Immature natural killer cell (primary cell): ENCODE data around the gene CDC25A. TPM values are rescaled to one million over a fixed set of nuclear protein-coding genes. Genes with fewer than 3 reads are reported as not detected.

Source experiments
- DNase-seq, 3 donors: peaks; one replicate each; pipeline ENCODE4 v3.0.0; 2022; ENCODE audit warnings: mixed read lengths in 1 of 3
- H3K27ac Mint-ChIP-seq, 6 donors: one replicate each; pipeline ENCODE4 v1.8.0; 2020; ENCODE audit warnings: mixed read lengths in 6 of 6, mild to moderate bottlenecking in 5 of 6, inconsistent platforms in 4 of 6, moderate library complexity in 3 of 6
- H3K27me3 Mint-ChIP-seq, 3 donors: one replicate each; pipeline ENCODE4 v1.8.0; 2020 to 2021; ENCODE audit warnings: low read depth in 3 of 3, mild to moderate bottlenecking in 3 of 3, mixed read lengths in 3 of 3, moderate library complexity in 3 of 3, inconsistent platforms in 1 of 3
- H3K36me3 Mint-ChIP-seq, 3 donors: one replicate each; pipeline ENCODE4 v1.8.0; 2020; ENCODE audit warnings: mixed read lengths in 3 of 3, inconsistent platforms in 2 of 3, mild to moderate bottlenecking in 2 of 3
- H3K4me1 Mint-ChIP-seq, 2 donors: one replicate each; pipeline ENCODE4 v1.8.0; 2020; ENCODE audit warnings: inconsistent platforms in 2 of 2, mild to moderate bottlenecking in 2 of 2, mixed read lengths in 2 of 2, moderate library complexity in 1 of 2
- H3K4me3 Mint-ChIP-seq, 5 donors: one replicate each; pipeline ENCODE4 v1.8.0; 2020; ENCODE audit warnings: mild to moderate bottlenecking in 5 of 5, mixed read lengths in 5 of 5, inconsistent platforms in 3 of 5, moderate library complexity in 3 of 5
- H3K9me3 Mint-ChIP-seq, 6 donors: one replicate each; pipeline ENCODE4 v1.8.0; 2020; ENCODE audit warnings: mild to moderate bottlenecking in 6 of 6, mixed read lengths in 6 of 6, inconsistent platforms in 4 of 6, moderate library complexity in 3 of 6
- polyA plus RNA-seq, 3 donors: library from polyadenylated mRNA; unstranded; fragments of 300-500 nt; fragmentation: Illumina TruSeq; gene quantifications; one replicate each; pipeline ENCODE4 v1.2.3, GENCODE V29; 2021

The CDC25A gene
- polyA plus RNA-seq: under 1 TPM in 2 of 3 donors, not detected in 1; 0.16 to 0.20 TPM

DNA sequence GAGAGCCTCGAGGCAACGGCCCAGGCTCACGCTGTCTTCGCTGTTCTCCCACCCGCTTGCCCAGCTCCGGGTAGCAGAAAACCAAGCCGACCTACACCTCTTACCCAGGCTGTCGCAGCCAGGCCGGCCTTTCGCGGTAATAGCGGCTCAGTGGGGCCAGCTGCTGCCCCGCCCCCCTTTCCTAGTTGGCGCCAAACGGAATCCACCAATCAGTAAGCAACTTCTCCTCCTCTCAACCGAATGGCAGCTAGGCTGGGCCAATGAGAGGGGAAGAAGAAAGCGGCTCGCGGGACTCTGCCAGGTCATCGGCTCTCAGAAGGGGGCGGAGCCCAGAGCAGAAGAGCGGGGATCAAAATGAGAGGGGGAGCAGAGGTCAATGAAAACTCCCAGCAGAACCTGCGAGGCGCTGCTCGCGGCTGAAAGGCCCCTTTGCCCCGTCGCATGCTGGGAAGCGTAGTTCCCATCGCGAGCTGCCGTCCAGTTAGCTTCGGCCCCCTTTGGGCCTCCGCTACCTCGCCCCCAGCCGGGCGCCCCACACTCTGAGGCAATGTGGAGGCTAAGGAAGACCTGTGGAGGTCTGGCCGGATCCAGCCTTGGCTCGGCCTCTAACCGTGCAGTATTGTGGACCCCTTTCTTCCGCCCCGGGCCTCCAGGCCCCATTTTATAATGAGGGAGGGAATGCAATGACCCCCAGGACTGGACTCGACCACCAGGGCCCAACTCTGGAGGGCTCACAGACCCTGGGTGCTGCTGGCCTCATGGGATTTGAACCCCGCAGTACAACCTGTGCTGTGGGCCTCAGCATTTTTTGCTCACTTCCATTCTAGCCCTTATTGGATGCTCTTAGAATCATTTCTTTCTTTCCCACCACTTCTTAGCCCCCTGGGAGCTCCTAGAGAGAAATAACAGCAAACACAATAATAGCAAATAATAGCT is at the start of gene CDC25A:
CDC25A (minus strand) TSS at position 152 of the 936 bp plus-strand sequence. CDS start 470 bp downstream, outside the sequence.
- Mint-ChIP-seq H3K4me1 (peaks cover 14 to 22% of the 10 kb centered on the region in 2 donors), H3K9me3 (no peaks in the 10 kb centered on the region), H3K27ac (peak within 1 kb of the TSS; percentile 50 to 82 (median 68)), H3K4me3 (peak within 1 kb of the TSS; percentile 93 to 96 (median 93)), H3K36me3 (no peaks in the 10 kb centered on the region), H3K27me3 (peaks cover 2 to 9% (median 3%) of the 10 kb centered on the region in 3 donors)
- DNase-seq: peak; percentile 91 to 94 (median 92)

- no peaks in the 10 kb centered on the region for H3K36me3 Mint-ChIP-seq
- no peaks in the 10 kb centered on the region for H3K9me3 Mint-ChIP-seq
- DNase-seq: no peak
- H3K27me3 Mint-ChIP-seq: peaks cover 0 to 6% (median 4%) of the 10 kb centered on the region in 3 donors
- no peak overlapping the region for H3K27ac Mint-ChIP-seq
- H3K4me1 Mint-ChIP-seq: peaks cover 11% of the 10 kb centered on the region in 2 donors
- H3K4me3 Mint-ChIP-seq: no peak overlapping the region
Observed at GRCh38 chr3:48236531-48236930, 48.3 kb upstream of the CDC25A start.

DNA sequence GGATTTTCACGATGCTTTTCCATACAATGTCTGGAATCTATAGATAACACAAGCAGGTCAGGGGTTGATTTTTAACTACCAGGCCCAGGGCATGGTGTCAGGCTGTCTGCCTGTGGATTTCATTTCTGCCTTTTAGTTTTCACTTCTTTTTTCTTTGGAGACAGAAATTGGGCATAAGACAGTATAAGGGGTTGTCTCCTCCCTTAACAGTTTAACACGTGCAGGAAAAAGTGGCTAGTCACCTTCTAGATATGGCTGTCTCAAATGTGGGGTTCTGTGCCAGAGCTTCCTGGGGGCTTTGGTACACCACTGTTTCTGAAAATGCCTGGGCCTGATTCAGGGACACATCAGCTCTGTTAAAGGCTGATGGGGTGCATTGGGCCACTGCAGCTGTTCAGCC is 45.3 kb upstream of the CDC25A start:
- H3K36me3 Mint-ChIP-seq: no peaks in the 10 kb centered on the region
- no peak for DNase-seq
- no peaks in the 10 kb centered on the region for H3K4me1 Mint-ChIP-seq
- peaks cover 0 to 4% (median 2%) of the 10 kb centered on the region in 3 donors for H3K27me3 Mint-ChIP-seq
- no peak overlapping the region for H3K27ac Mint-ChIP-seq
- no peaks in the 10 kb centered on the region for H3K9me3 Mint-ChIP-seq
- no peak overlapping the region for H3K4me3 Mint-ChIP-seq

GRCh38 chr3:48232734-48233133 is 44.5 kb upstream of the CDC25A start:
- peak; percentile 26 to 49 (median 29) for DNase-seq
- H3K4me3 Mint-ChIP-seq: no peak overlapping the region
- no peaks in the 10 kb centered on the region for H3K4me1 Mint-ChIP-seq
- no peak overlapping the region for H3K27ac Mint-ChIP-seq
- no peaks in the 10 kb centered on the region for H3K36me3 Mint-ChIP-seq
- no peaks in the 10 kb centered on the region for H3K9me3 Mint-ChIP-seq
- H3K27me3 Mint-ChIP-seq: peaks cover 0 to 4% (median 2%) of the 10 kb centered on the region in 3 donors

GRCh38 chr3:48232232-48232631 is 44.0 kb upstream of the CDC25A start:
- Mint-ChIP-seq H3K27me3 (peaks cover 0 to 4% (median 2%) of the 10 kb centered on the region in 3 donors), H3K27ac (no peak overlapping the region), H3K9me3 (no peaks in the 10 kb centered on the region), H3K36me3 (no peaks in the 10 kb centered on the region), H3K4me1 (no peaks in the 10 kb centered on the region), H3K4me3 (no peak overlapping the region)
- DNase-seq: no peak

- Mint-ChIP-seq H3K4me1 (no peaks in the 10 kb centered on the region), H3K4me3 (no peak overlapping the region), H3K27me3 (peaks cover 0 to 9% (median 0%) of the 10 kb centered on the region in 3 donors), H3K36me3 (no peaks in the 10 kb centered on the region), H3K27ac (no peak overlapping the region), H3K9me3 (no peaks in the 10 kb centered on the region)
- DNase-seq: no peak
Observed at GRCh38 chr3:48226939-48227338, 38.7 kb upstream of the CDC25A start.

DNA sequence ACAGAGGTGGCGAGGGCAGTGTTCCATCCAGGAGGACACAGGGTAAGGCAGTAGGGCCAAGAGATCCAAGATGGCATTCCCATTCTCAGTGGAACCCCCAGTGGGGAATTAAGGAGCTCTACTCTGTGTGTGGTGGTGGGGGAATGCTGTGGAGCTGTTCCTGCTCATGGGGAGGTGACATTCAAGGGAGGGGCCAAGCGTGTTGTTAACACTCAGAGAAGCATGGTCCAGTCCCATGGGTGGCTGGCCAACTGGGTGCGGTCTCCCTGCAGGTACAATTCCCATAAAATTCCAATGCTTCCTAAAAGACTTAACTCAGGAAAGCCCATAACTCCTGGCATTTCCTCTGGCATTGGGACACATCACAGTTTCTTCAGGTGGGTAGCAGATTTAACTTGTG is 37.4 kb upstream of the CDC25A start:
- Mint-ChIP-seq H3K27me3 (peaks cover 0 to 7% (median 0%) of the 10 kb centered on the region in 3 donors), H3K4me3 (no peak overlapping the region), H3K4me1 (no peaks in the 10 kb centered on the region)

GRCh38 chr3:48222616-48223513 is 34.6 kb upstream of the CDC25A start, which contains the start of gene CAMP:
Gene CAMP (plus strand): TSS chr3:48223495. CDS start chr3:48223512, 17 bp downstream.
- Mint-ChIP-seq H3K4me1 (no peaks in the 10 kb centered on the region), H3K27me3 (peaks cover 0 to 7% (median 0%) of the 10 kb centered on the region in 3 donors), H3K27ac (peak within 1 kb of the TSS in 1 of 6 donors; percentile 13), H3K36me3 (no peaks in the 10 kb centered on the region), H3K9me3 (no peaks in the 10 kb centered on the region), H3K4me3 (no peak within 1 kb of the TSS)
- DNase-seq: no peak

More for the DNA sequence above, 37.4 kb upstream of the CDC25A start:
- H3K36me3 Mint-ChIP-seq: no peaks in the 10 kb centered on the region
- no peak overlapping the region for H3K27ac Mint-ChIP-seq
- H3K9me3 Mint-ChIP-seq: no peaks in the 10 kb centered on the region
- DNase-seq: no peak

GRCh38 chr3:48220746-48221145 is 32.5 kb upstream of the CDC25A start:
- no peak overlapping the region for H3K27ac Mint-ChIP-seq
- no peaks in the 10 kb centered on the region for H3K9me3 Mint-ChIP-seq
- no peak overlapping the region for H3K4me3 Mint-ChIP-seq
- no peaks in the 10 kb centered on the region for H3K4me1 Mint-ChIP-seq
- no peaks in the 10 kb centered on the region for H3K36me3 Mint-ChIP-seq
- H3K27me3 Mint-ChIP-seq: peaks cover 0 to 9% (median 0%) of the 10 kb centered on the region in 3 donors
- DNase-seq: no peak

GRCh38 chr3:48219543-48219942 is 31.3 kb upstream of the CDC25A start:
- Mint-ChIP-seq H3K27ac (no peak overlapping the region), H3K36me3 (no peaks in the 10 kb centered on the region), H3K4me1 (no peaks in the 10 kb centered on the region), H3K27me3 (peaks cover 0 to 10% (median 0%) of the 10 kb centered on the region in 3 donors), H3K4me3 (no peak overlapping the region), H3K9me3 (no peaks in the 10 kb centered on the region)
- no peak for DNase-seq

GRCh38 chr3:48218537-48218936 is 30.3 kb upstream of the CDC25A start:
- Mint-ChIP-seq H3K36me3 (no peaks in the 10 kb centered on the region), H3K27ac (no peak overlapping the region), H3K27me3 (peaks cover 0 to 6% (median 0%) of the 10 kb centered on the region in 3 donors), H3K9me3 (no peaks in the 10 kb centered on the region), H3K4me1 (no peaks in the 10 kb centered on the region), H3K4me3 (no peak overlapping the region)
- DNase-seq: no peak

GRCh38 chr3:48217449-48217848 is 29.2 kb upstream of the CDC25A start:
- no peak overlapping the region for H3K4me3 Mint-ChIP-seq
- H3K9me3 Mint-ChIP-seq: no peaks in the 10 kb centered on the region
- H3K4me1 Mint-ChIP-seq: no peaks in the 10 kb centered on the region
- peaks cover 0 to 6% (median 0%) of the 10 kb centered on the region in 3 donors for H3K27me3 Mint-ChIP-seq
- H3K36me3 Mint-ChIP-seq: no peaks in the 10 kb centered on the region
- DNase-seq: no peak
- no peak overlapping the region for H3K27ac Mint-ChIP-seq

DNA sequence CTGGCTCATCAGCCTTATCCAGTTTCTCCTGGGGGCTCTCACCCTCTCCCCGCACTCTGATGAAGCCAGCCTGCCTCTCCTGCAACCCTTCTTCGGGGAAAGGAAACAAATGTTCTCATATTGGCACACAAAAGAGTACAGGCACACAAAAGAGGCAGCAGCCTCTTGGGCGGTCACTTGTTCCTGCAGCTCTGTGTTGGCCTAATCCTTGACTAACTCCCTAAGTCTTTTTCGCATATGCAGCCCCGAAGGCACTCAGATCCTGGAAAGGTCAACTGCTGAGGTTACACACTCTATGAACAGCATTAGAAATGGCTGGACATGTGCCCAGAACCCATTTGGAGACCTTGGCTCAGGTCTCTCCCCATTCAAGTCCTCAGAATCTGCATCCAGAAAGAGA is 27.7 kb upstream of the CDC25A start:
- Mint-ChIP-seq H3K27ac (no peak overlapping the region), H3K36me3 (no peaks in the 10 kb centered on the region), H3K4me3 (no peak overlapping the region), H3K27me3 (peaks cover 0 to 2% (median 0%) of the 10 kb centered on the region in 3 donors), H3K9me3 (no peaks in the 10 kb centered on the region), H3K4me1 (no peaks in the 10 kb centered on the region)
- no peak for DNase-seq
